GM21737 (cell line): Measurements from ENCODE around the gene BLMH.

Experiments
- ATAC-seq: cut with Tn5 transposase; IDR thresholded peaks from one replicate; pipeline ENCODE4 v1.9.1; 2021; ENCODE audit warnings: mild to moderate bottlenecking, moderate library complexity; ENCODE audit not compliant: unreplicated experiment

Gene BLMH

DNA sequence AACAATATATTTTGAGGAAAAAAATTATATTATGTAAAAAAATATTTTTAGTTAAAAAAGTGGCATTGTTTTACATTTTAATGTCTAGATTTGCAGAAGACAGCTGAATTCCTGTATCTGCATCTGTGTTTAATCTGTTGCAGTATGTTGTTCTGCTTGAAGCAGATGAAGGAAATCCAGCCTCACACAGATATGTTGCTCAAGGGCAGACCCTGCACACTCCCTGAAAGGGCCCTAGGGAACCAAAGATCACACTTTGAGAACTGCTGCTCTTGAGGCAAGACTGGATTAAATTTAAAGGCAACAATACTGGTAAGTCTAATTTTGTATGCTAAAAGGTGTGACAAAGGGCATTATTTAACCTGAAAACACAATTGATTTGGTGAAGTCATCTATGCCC, 39.8 kb downstream of the BLMH start:
- no peak for ATAC-seq

DNA sequence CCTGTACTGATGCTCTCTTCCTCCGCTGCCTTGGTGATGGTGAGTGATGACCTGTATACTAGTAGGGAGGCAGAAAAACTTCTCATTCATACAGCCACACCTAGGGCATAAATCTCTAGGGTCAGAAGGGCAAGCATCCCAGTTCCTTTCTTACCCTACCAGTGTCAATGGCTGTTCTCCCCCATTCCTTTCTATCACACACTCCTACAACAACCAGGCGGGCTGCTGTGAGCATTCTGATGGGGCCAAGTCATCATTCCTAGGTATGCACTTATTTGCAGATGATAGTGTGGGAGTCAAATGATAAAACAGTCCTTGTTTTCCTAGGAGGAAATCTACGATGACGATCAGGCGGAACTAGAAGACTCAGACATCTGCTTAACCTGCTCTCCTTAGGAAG, 42.3 kb downstream of the BLMH start:
- ATAC-seq = no peak

DNA sequence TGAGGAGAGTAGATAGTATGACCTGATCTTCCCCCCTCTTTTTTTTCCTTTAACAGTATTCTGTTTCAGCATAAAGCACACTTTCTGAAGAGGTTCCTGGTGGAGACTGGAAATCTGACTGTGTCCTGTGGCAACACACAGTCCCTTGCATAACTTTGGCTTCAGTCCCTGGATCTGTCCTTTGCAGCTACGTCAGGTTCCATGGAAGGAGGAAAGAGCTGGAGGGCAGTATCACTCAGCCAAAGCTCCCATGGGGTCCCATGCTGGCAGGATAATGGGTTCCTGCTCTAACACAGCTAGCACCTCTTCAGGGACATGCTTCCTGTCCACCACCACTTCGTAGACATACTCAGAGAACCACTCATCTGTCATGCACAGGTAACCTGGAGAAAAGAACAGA, 43.0 kb downstream of the BLMH start:
- ATAC-seq = no peak

DNA sequence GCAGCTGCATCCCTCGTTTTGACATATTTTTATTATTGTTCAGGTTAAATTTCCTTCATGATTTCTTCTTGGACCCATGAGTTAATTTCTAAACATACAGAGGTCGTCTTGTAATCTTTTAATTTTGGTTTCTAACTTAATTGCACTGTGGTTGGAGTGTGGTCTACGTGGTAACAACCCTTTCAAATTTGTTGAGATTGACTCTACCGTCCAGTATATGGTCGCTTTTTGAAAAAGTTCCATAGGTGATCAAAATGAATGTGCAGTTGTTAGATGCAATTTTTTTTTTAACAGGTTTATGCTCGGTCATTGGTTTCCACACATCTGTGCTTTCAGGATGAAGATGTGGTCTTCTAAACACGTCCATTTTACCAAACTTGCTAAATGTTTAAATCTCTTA, 45.3 kb downstream of the BLMH start:
- ATAC-seq = no peak

DNA sequence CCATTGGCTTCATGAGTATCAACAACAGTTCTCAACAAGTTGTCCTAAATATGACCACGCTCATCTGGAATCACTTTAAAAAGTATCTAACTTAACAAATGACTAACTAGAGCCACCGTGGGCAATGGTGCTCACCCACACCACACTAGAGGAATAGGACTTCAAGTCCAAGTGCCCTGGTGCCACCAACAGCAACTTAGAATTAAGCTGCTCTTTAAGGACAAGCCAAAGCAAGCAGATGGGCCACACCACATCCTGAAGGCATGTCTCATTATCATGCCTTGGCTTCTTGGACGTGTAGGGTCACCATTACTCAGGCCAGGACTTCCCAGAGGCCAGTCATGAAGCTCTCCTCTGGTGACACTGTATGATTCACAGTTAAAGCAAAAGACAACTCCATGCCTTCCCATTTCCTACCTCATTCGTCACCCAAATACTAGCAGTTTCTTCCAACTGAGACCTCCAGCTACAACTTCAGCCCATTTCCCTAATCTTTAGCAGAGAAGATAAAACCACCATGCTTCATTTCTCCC, 46.8 kb downstream of the BLMH start:
- ATAC-seq = no peak

DNA sequence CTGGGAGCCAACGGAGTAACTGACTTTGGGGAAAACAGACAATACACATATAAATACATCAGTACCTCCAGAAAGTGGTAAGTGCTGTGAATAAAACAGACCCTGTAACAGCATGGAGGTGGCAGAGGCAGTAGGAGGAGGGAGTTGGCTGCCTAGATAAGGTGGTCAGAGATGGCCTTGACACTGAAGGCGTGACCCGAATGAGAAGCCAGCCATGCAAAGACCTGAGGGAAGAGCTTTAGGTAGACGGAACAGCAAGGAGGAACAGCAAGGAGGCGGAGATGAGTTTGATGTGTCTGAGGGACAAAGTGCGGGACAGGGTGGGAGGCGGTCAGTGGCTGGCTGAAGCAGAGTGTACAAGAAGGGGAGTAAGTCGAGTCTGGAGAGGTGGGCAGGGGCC, 48.2 kb downstream of the BLMH start:
- no peak for ATAC-seq

DNA sequence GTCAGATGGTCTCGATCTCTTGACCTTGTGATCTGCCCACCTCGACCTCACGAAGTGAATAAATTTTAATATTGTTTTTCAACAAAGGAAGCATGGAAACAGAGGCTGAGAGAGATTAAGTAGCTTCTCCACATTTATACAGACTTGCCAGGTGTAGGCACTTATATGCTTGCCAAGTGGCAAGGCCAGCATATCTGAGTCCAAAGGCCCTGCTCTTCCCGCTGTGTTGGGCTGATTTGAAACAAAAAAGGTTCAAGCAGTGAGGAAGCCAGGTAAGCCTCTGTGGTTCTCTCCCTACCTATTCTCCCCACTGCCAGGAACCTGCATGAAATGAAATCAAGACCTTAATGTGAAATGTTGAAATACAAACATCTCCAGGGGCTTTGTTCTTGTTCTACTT, 48.7 kb downstream of the BLMH start:
- ATAC-seq = no peak

DNA sequence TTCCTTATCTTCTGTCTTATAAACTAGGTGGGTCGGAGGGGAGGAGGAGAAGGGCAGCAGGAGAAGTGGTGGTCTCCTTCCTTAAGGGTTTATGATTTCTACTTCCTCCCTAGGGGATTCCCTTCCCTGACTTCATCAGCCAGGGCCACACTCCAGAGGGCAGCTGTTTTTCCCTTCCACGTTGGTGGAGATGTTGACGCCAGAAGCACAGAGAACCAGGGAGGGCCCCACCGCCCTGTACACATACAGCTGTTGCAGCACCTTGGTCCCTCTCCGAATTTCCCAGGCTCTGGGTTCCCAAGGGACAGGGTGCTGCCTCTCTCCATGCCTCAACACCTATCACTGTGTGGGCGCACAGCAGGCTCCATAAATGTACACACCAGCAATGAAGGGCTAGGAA, 50.7 kb downstream of the BLMH start:
- no peak for ATAC-seq

DNA sequence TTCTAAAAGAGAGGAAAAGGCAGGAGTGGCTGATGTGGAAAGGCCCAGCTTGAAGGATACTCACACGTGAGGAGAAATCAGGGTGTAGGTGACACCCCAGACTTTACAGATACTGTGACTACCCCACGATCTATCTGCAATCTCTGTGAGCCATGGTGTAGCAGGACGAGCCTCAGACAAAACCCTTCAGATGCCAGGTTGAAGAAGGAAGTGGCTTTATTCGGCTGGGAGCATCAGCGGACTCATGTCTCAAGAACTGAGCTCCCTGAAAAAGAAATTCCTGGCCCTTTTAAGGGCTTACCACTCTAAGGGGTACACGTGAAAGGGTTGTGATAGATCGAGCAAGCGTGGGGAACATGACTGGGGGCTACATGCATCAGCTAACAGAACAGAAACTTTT, 51.6 kb downstream of the BLMH start:
- ATAC-seq = no peak

DNA sequence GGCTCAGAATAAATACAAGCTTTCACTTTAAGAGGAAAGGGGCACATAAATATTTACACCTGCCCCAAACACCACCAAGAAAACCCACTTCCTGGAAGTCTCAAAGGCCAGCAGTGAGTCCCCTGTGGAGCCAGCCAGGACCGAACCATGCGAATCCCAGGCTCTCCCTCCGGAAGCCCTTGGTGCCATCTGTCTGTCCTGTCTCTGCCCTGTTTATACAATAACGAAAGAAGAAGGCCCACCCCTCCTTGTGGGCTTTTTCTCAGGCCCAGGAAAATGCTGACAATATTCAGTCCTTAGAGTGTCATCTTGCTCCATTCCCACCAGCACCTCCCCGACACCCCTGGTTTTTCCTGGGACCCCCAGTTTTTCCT, 52.7 kb downstream of the BLMH start:
- no peak for ATAC-seq

DNA sequence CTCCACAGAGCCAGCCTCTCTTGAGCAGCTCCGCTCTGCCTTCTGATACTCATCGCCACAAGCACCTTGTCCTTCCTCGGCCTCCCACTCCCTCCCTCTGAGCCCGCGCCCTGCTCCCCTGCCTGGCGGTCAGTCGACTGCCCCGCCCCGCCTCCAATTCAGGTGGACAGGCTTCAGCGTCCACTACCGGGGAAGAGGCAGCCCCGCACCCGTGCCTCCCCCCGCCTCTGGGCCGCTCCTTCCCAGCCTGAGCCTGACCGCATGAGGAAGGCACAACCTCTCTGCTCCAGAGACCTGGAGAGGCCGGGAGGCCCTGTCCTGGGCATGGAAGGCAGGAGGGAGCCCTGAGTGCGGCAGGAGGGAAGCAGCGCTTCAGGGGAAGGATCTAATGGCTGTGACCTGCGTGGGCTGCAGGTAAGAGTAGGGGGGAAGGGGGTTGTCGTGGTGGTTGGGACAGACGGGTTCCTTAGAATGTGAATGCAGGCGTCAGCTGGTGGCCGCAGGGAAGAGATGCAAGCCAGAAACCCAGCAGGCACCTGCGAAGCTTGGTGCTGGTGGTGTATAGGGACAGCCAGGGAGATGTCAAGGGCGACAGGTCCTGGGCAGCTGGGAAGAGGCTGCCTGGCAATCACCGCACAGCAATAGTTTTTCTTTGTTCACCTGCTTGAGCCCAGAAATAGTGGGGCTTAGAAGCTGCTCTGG, 53.2 kb downstream of the BLMH start:
- ATAC-seq = no peak

DNA sequence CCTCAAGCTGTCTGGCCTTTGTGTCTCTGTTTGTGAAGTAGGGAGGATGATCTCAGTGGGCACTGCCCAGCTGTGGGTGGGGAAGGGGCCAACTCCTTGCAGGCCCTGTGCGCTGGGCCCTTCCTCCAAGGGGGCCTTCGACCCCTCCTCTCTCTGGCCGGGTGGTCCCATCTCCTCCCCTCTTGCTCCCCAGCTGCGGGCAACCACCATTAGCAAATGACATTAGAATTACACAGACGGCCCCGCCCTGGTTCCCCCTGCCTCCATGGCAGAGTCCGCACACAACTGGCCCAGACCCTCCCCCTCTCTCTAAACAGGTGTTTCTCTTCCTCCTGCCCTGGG, 53.8 kb downstream of the BLMH start:
- no peak for ATAC-seq

DNA sequence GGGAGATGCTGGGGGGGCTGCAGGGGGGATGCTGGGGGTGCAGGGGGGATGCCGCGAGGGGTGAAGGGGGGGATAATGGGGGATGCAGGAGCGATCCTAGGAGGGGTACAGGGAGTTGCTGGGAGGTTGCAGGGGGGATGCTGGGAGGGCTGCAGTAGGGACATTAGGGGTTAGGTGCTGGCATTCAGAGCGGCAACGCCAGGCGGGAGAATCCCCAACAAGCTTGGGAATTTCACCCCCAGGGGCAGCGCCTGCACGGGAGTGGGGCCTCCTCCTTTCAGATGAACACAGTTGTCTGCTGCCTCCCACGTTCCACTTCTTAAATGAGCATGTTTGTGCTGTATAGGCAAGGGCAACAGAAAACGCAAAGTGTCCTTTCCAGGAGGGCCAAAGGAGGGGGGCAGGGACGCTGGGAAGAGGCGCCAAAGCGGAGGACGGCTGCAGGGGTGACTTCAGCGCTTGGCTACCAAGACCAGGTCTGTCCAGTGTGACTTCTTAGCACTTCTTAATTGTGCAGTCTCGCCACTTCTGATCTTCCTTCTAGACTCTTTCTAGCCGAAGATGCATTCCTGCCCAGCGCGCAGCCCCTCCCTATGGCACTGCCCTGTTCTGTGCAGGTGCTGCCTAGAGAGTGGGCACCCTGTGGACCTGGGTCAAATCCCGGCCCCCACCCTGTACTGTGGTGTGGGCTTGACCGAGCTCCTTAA, 54.3 kb downstream of the BLMH start:
- no peak for ATAC-seq

DNA sequence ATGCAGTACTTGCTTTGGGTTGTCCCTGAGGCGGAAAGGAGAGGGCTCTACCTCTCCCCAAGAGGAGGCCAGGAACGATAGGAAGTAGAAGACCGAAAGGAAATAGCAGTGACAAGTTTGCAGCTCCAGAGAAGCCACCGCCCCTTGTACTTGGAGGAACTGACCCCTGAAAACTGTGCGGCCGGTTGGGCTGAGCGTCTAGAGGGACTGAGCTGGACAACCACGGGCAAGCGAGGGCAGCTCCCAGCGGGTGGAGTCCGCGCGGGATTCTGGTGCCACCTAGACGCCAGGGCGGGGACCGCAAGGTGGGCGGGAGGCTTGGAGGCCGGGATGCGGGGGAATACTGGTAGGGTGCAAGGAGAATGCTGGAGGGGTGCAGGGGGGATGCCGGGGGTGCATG, 55.0 kb downstream of the BLMH start:
- no peak for ATAC-seq

DNA sequence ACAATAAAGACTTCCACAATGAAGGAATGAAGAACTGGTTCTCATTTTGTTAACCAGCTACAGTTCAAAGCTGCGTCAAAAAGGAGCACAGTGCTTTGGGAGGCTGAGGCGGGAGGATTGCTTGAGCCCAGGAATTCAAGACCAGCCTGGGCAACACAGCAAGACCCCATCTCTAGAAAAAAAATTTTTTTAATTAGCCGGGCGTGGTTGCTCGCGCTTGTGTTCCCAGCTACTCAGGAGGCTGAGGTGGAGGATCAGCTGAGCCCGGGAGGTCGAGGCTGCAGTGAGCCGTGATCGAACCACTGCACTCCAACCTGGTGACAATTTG, 55.5 kb downstream of the BLMH start:
- no peak for ATAC-seq

DNA sequence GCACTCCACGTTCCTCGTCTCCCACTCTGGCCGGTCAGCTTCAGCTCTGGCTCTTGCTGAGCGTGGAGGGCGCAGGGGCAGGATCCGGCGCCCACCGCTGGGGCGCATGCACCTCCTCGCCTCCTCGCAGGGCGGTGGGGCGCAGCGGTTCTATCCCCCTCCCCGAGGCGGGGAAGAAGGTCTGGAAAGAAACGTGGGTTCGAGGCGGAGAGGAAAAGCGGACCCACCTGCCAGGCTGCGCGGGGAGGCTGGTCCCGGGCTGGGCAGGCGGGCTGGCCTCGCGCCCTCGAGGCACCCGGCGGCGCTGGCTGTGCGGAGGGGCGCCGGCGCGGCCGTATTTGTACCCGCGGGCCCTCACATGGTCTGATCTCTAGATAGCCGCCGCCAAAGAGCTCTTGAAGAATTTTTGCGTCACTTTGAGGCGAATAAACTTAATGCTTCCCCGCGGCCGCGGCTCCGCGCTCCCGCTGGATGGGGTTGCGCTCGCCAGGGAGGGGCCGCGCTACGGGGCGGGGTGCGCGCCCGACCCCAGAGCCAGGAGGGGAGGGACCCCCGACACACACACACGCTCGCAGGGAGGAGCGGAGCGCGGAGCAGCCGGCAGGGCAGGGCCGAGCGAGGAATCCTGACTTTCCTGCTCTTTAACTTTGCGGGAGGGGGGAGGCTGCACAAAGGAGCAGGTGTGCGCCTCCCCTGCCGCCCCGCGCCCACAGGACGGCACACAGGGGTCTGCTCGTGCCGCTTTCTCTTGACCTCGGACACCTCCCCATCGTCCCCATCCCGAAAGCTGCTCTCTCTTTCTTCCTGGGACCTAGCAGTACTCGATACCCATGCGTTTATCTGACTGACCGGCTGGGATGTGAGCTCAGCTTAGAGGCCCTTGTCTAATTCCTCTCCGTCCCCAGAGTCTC, 56.1 kb downstream of the BLMH start, which contains the start of gene SLC6A4:
TSS of gene SLC6A4 (minus strand) at position 312 of the 911 bp plus-strand sequence. CDS start 13,739 bp downstream, outside the sequence.
- no peak for ATAC-seq

DNA sequence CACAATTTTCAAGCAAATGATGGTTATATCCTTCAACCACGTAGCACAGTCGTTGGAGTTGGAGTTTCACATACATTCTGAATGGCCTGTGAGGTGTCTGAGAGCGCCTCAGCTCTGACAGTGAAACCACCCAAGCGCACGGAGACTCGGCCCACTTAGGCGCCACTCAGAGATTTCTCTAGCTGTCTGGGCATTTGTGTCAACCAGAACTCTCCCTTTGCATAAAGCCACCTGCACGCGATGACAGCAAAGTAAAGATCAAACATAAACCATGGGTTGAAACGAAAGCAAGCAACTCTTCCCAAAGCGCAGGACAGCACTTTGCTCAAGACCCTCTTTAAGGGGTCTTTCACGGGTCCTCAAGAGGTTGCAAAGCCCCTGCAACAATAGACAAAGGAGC, 56.8 kb downstream of the BLMH start:
- no peak for ATAC-seq

DNA sequence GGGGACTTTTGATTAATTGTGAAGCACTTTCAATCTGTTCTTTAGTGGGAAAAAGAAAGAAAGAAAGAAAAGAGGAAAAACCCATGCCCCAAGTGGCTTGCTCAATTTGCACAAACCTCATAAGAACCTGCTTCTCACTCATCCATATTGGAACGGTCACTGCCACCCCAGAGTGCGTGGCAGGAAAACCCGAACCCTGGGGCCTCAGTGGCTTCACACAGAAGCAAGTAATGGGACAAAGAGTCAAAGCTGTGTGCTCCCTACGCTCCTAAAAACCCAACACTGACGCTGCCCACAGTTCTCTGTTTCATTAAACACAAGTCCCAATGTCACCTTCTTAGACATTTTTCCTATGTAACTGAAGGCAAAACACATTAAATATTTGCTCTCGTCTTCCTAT, 57.4 kb downstream of the BLMH start:
- ATAC-seq = no peak

DNA sequence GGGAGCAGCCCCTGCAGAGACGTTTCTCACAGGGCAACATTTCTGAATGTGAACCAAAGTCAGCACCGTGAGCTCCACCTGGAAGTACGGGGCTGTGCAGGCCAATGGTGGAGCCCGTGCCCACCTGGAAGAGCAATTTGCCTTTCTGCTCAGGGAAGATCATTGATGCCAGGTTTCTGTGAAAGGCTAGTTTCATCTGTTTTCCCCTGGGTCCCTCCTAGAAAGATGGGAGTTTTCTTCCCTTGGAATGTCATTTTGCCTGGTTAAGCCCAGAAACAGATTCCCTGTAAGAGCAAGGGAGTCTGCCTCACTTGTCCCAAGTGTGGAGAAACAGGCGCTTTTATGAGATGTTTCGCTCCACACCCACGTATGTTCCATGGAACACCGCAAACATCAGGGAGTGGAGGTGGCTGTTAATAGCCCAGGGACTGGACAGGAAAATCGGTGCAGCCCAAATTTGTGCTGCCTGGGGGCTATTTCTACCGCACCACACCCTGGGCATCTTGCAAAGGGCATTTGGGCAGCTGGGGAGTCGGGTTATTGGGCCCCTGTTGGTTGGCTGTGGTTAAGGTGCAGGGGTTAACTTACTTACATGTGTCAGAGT, 58.8 kb downstream of the BLMH start:
- no peak for ATAC-seq

DNA sequence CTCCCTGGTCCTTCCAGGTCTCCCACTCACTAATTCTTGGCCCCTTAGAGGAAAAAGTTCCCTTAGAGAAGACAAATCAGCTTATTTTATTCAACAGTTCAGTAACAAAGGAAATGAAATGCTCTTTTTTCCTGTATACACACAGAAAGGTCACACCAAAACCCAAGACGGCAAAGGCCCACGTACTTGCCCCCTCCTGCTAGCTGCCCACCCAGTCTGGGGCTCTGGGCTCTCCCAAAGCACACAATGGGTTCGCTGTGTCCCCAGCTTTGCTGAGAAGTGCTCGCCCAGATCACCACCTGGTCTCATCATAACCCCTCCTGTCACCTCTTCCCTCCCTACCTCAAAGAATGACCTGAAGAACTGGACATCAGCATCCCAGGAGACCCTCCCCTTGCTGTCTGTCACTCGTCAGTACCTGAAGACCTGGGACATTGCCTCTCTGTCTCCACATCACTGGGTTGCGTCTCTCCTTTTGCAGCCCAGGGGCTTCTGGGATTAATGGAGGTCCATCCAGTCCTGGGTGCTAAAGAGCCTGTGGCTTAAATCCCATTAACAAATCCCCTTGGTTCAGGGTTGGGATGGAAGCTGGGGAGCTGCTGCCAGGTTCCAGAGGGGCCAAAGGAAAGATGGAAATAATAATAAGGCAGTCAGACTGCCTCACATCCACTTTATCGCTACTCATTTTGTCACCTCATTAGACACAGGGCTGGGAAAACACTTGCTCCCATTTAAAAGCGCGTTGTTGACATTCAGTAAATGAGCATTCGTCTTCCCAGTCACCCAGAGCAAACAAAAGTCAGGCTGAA, 59.5 kb downstream of the BLMH start:
- no peak for ATAC-seq
